HepG2 (cell line): ENCODE measurements around the gene INPP1. TPM values are rescaled to one million over a fixed set of nuclear protein-coding genes. Genes with fewer than 3 reads are reported as not detected.

Experiments used
- ATAC-seq: fragments of 200-7000 bp; cut with Tn5 transposase; 3 replicates; pipeline ENCODE4 v1.9.1; 2020; ENCODE audit warnings: mild to moderate bottlenecking, moderate library complexity
- BruUV-seq: library from RNA; stranded (reverse); fragments of 400-500 nt; replicated peaks from 2 replicates; lab custom pipeline; 2021; lab: Mats Ljungman, UMichigan
- CTCF ChIA-PET: fragments of 300-600 bp; formaldehyde crosslinking; extraction: SDS; loops from one replicate; lab custom pipeline; 2021; ENCODE audit warnings: low total read pairs, inconsistent platforms, low intra/inter-chr PET ratio; lab: Yijun Ruan, JAX
- POLR2A ChIA-PET: fragments of 350-600 bp; sonication (Branson Sonifier 250); formaldehyde crosslinking; loops from one replicate; lab custom pipeline; 2020; ENCODE audit warnings: antibody characterized with exemption, inconsistent platforms; lab: Yijun Ruan, JAX
- DNase-seq: peaks from one replicate; pipeline ENCODE4 v3.0.0-alpha.2; 2015; ENCODE audit warnings: low spot score
- FAIRE-seq: peaks from 3 replicates; lab custom pipeline; 2011; peaks lifted over from hg19 to GRCh38; lab: Jason Lieb, UNC
- H2AFZ ChIP-seq: one replicate; pipeline ENCODE4 v1.6.1; 2011; ENCODE audit warnings: low read length, inconsistent platforms
- H3K27ac ChIP-seq: fragments of 300-600 bp; 3 replicates; pipeline ENCODE4 v1.8.0; 2011; ENCODE audit warnings: mixed run types, mild to moderate bottlenecking, mixed read lengths, low read length, inconsistent platforms; ENCODE audit not compliant: insufficient read depth; ENCODE audit errors: extremely low read length
- H3K27me3 ChIP-seq, 2 experiments: fragments of 200-600 bp in 1 of 2; 2 replicates in 1 of 2; 3 replicates in 1 of 2; pipeline versions ENCODE4 v1.6.0 to v1.8.0; 2011; ENCODE audit warnings: low read length in 2 of 2, mild to moderate bottlenecking in 2 of 2, moderate library complexity in 2 of 2, inconsistent platforms in 1 of 2; ENCODE audit not compliant: insufficient read depth in 2 of 2, control insufficient read depth in 1 of 2
- H3K36me3 ChIP-seq, 2 experiments: fragments of 200-600 bp in 1 of 2; replicated peaks in 1 of 2; 2 replicates in 1 of 2; 3 replicates in 1 of 2; pipeline versions ENCODE4 v1.5.1 to v1.8.0; 2011; ENCODE audit warnings: low read length in 2 of 2, inconsistent platforms in 1 of 2; ENCODE audit not compliant: insufficient read depth in 2 of 2, control insufficient read depth in 1 of 2
- H3K4me1 ChIP-seq: 2 replicates; pipeline ENCODE4 v1.5.1; 2012; ENCODE audit warnings: low read length, inconsistent platforms; ENCODE audit not compliant: insufficient read depth
- H3K4me2 ChIP-seq: 2 replicates; pipeline ENCODE4 v1.6.0; 2011; ENCODE audit warnings: low read depth, low read length, inconsistent platforms
- H3K4me3 ChIP-seq, 3 experiments: fragments of 200-600 bp in 1 of 3; sonication (generic), shearing (Covaris generic) in 1 of 3; replicated peaks in 1 of 3; 2 replicates each; pipeline ENCODE4 v1.5.1; 2011 to 2016; ENCODE audit warnings: low read length in 3 of 3, inconsistent platforms in 2 of 3, low read depth in 2 of 3, mild to moderate bottlenecking in 2 of 3, control low read depth in 1 of 3, mixed read lengths in 1 of 3; ENCODE audit not compliant: insufficient read depth in 1 of 3
- H3K79me2 ChIP-seq: one replicate; pipeline ENCODE4 v1.6.1; 2011; ENCODE audit warnings: low read length, inconsistent platforms; ENCODE audit not compliant: insufficient read depth
- H3K9ac ChIP-seq: 2 replicates; pipeline ENCODE4 v1.6.0; 2011; ENCODE audit warnings: mild to moderate bottlenecking, low read depth, low read length, inconsistent platforms; ENCODE audit not compliant: insufficient read depth
- H3K9me3 ChIP-seq: 2 replicates; pipeline ENCODE4 v1.5.1; 2012; ENCODE audit warnings: mild to moderate bottlenecking, low read length
- H4K20me1 ChIP-seq: 2 replicates; pipeline ENCODE4 v1.6.0; 2011; ENCODE audit warnings: inconsistent platforms, mild to moderate bottlenecking, low read length, moderate library complexity; ENCODE audit not compliant: insufficient read depth
- CEBPG ChIP-seq: IDR thresholded peaks from 2 replicates; pipeline ENCODE4 v1.6.1; 2016
- EED ChIP-seq: sonication (generic); formaldehyde crosslinking; IDR thresholded peaks from 2 replicates; pipeline ENCODE4 v1.5.0; 2020; ENCODE audit warnings: mild to moderate bottlenecking, missing genetic modification reagents
- ELF3 ChIP-seq: IDR thresholded peaks from 2 replicates; pipeline ENCODE4 v1.6.1; 2016; ENCODE audit warnings: missing genetic modification reagents, missing compliant biosample characterization
- GATAD2A ChIP-seq: IDR thresholded peaks from 2 replicates; pipeline ENCODE4 v1.6.1; 2016
- KDM6A ChIP-seq: IDR thresholded peaks from 2 replicates; pipeline ENCODE4 v1.6.1; 2016; ENCODE audit warnings: low read depth
- KLF11 ChIP-seq: IDR thresholded peaks from 2 replicates; pipeline ENCODE4 v1.6.1; 2016; ENCODE audit warnings: missing compliant biosample characterization
- MATR3 ChIP-seq: sonication (generic); formaldehyde crosslinking; IDR thresholded peaks from 2 replicates; pipeline ENCODE4 v1.4.0; 2020; ENCODE audit warnings: missing genetic modification reagents
- NPAS2 ChIP-seq: sonication (generic); formaldehyde crosslinking; IDR thresholded peaks from 2 replicates; pipeline ENCODE4 v1.8.0; 2022; ENCODE audit warnings: mild to moderate bottlenecking, missing genetic modification reagents, borderline replicate concordance
- REL ChIP-seq: sonication (generic); formaldehyde crosslinking; conservative IDR thresholded peaks from 2 replicates; pipeline ENCODE4 v1.8.0; 2022; ENCODE audit warnings: mild to moderate bottlenecking, missing genetic modification reagents, moderate library complexity
- TBX2 ChIP-seq: sonication (generic); formaldehyde crosslinking; IDR thresholded peaks from 2 replicates; pipeline ENCODE4 v1.5.0; 2020; ENCODE audit warnings: missing genetic modification reagents, mild to moderate bottlenecking, borderline replicate concordance
- ZNF17 ChIP-seq: sonication (generic); formaldehyde crosslinking; IDR thresholded peaks from 2 replicates; pipeline ENCODE4 v1.5.0; 2020; ENCODE audit warnings: mild to moderate bottlenecking, missing genetic modification reagents
- ZNF232 ChIP-seq: sonication (generic); formaldehyde crosslinking; IDR thresholded peaks from 2 replicates; pipeline ENCODE4 v1.4.0; 2020; ENCODE audit warnings: missing genetic modification reagents, borderline replicate concordance
- ZNF281 ChIP-seq: sonication (generic); formaldehyde crosslinking; IDR thresholded peaks from 2 replicates; pipeline ENCODE4 v1.4.0; 2020; ENCODE audit warnings: missing genetic modification reagents, borderline replicate concordance
- in situ Hi-C: cut with HindIII; loops from 2 replicates; pipeline ENCODE4 v1.10.0; 2017; ENCODE audit warnings: low pct_unique_long_range_greater_than_20kb; ENCODE audit not compliant: extremely low pct_ligation_motif_present
- intact Hi-C: fragments of 100-400 bp; cut with micrococcal nuclease; formaldehyde crosslinking; loops from one replicate; pipeline ENCODE4 v1.10.0; 2022; ENCODE audit not compliant: unreplicated experiment
- polyA plus RNA-seq, 8 experiments: library from polyadenylated mRNA; depleted of rRNA in 3 of 8; stranded (reverse) in 7 of 8; unstranded in 1 of 8; fragments of >200 nt; fragmentation: Illumina TruSeq in 4 of 8; extraction: Trizol in 4 of 8; gene quantifications; 2 replicates each; pipeline versions ENCODE4 v1.2.1 to v1.2.3, GENCODE V29; 2011 to 2016; ENCODE audit warnings: low read depth in 4 of 8, missing spikeins in 1 of 8, mixed read lengths in 1 of 8; ENCODE audit not compliant: insufficient read depth in 1 of 8
- total RNA-seq, 5 experiments: library from RNA; depleted of rRNA; stranded (reverse); fragments of >200 nt; fragmentation: Illumina TruSeq; extraction: Trizol; gene quantifications; 2 replicates each; pipeline ENCODE4 v1.2.3, GENCODE V29; 2016; ENCODE audit warnings: low read depth in 1 of 5
- TF ChIP-seq, protein P1 (sequence below): sonication (generic); formaldehyde crosslinking; IDR thresholded peaks from 2 replicates; pipeline ENCODE4 v1.4.0; 2020; ENCODE audit warnings: mild to moderate bottlenecking, missing genetic modification reagents, borderline replicate concordance
- TF ChIP-seq, protein P2 (sequence below): sonication (generic); formaldehyde crosslinking; IDR thresholded peaks from 2 replicates; pipeline ENCODE4 v1.4.0; 2020; ENCODE audit warnings: missing genetic modification reagents, borderline replicate concordance

Gene INPP1
- total and polyA plus RNA-seq, 2 of the 13 experiments (the other 11 are each of a cell fraction or from before 2014, with no cell fraction given) = 10.0 to 13.3 TPM

GRCh38 chr2:190335225-190335559, 8.2 kb upstream of the INPP1 start:
- H3K9me3 ChIP-seq = no peaks in the 10 kb centered on the region
- no peaks in the 10 kb centered on the region for H3K27me3 ChIP-seq
- BruUV-seq = no TSS peak
- H4K20me1 ChIP-seq = no peaks in the 10 kb centered on the region
- ATAC-seq (peak; percentile 63), FAIRE-seq (peak; percentile 61), DNase-seq (peak; percentile 72)
- no peaks in the 10 kb centered on the region for H3K36me3 ChIP-seq
- peak overlapping the region; percentile 59 to 70 (median 67) for H3K4me3 ChIP-seq
- in situ Hi-C loops = loop anchor here (25.0 kb wide), 1 partner anchor 177 kb away; no protein-coding TSS in a partner anchor
- peak overlapping the region; percentile 65 for H3K9ac ChIP-seq
- peaks cover 56% of the 10 kb centered on the region for H3K4me1 ChIP-seq
- intact Hi-C loops = loop anchor here (2.0 to 10.0 kb wide), 3 partner anchors 14 to 680 kb away; partner anchors contain the start of genes NAB1 and STAT1
- H2AFZ ChIP-seq = no peak overlapping the region
- H3K27ac ChIP-seq = peak overlapping the region; percentile 84
- H3K79me2 ChIP-seq = peaks cover 2% of the 10 kb centered on the region
- peak overlapping the region; percentile 83 for H3K4me2 ChIP-seq
- CTCF ChIA-PET = interaction anchor here (1.2 to 1.6 kb wide), 2 partner anchors 9 to 16 kb away, joined by 3 read pairs; partner anchors contain the start of gene HIBCH
- POLR2A ChIA-PET = interaction anchor here (1.2 kb wide), 1 partner anchor 16 kb away, joined by 3 read pairs; the partner anchor contains the start of gene HIBCH
- TF ChIP-seq ZNF281 (CRISPR knock-in tag) = no peak
- TF ChIP-seq KDM6A (CRISPR knock-in tag) = 0 out of 2 replicates have a peak, but pooled peaks have one; percentile 39
- no peak for TF ChIP-seq ZNF17 (CRISPR knock-in tag)
- peak; percentile 38; the same call in 1 of the 2 replicates for TF ChIP-seq ELF3 (CRISPR knock-in tag)
- TF ChIP-seq GATAD2A (CRISPR knock-in tag) = peak; percentile 43
- no peak for TF ChIP-seq MATR3 (CRISPR knock-in tag)
- TF ChIP-seq TBX2 = no peak
- TF ChIP-seq KLF11 = no peak
- TF ChIP-seq, protein P1, sequence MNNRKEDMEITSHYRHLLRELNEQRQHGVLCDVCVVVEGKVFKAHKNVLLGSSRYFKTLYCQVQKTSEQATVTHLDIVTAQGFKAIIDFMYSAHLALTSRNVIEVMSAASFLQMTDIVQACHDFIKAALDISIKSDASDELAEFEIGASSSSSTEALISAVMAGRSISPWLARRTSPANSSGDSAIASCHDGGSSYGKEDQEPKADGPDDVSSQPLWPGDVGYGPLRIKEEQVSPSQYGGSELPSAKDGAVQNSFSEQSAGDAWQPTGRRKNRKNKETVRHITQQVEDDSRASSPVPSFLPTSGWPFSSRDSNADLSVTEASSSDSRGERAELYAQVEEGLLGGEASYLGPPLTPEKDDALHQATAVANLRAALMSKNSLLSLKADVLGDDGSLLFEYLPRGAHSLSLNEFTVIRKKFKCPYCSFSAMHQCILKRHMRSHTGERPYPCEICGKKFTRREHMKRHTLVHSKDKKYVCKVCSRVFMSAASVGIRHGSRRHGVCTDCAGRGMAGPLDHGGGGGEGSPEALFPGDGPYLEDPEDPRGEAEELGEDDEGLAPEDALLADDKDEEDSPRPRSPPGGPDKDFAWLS (CRISPR knock-in tag) = no peak
- no peak for TF ChIP-seq NPAS2 (CRISPR knock-in tag)
- no peak for TF ChIP-seq ZNF232 (CRISPR knock-in tag)
- TF ChIP-seq CEBPG = peak; percentile 91
- no peak for TF ChIP-seq REL
- TF ChIP-seq EED (CRISPR knock-in tag) = no peak
- TF ChIP-seq, protein P2, sequence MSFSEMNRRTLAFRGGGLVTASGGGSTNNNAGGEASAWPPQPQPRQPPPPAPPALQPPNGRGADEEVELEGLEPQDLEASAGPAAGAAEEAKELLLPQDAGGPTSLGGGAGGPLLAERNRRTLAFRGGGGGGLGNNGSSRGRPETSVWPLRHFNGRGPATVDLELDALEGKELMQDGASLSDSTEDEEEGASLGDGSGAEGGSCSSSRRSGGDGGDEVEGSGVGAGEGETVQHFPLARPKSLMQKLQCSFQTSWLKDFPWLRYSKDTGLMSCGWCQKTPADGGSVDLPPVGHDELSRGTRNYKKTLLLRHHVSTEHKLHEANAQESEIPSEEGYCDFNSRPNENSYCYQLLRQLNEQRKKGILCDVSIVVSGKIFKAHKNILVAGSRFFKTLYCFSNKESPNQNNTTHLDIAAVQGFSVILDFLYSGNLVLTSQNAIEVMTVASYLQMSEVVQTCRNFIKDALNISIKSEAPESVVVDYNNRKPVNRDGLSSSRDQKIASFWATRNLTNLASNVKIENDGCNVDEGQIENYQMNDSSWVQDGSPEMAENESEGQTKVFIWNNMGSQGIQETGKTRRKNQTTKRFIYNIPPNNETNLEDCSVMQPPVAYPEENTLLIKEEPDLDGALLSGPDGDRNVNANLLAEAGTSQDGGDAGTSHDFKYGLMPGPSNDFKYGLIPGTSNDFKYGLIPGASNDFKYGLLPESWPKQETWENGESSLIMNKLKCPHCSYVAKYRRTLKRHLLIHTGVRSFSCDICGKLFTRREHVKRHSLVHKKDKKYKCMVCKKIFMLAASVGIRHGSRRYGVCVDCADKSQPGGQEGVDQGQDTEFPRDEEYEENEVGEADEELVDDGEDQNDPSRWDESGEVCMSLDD (CRISPR knock-in tag) = no peak
